H9 (cell line): ENCODE data around the gene TMEM86A. TPM values are rescaled to one million over a fixed set of nuclear protein-coding genes. Genes with fewer than 3 reads are reported as not detected.
"Not testable (repeated sequence)": the region's sequence is repeated elsewhere in the genome, so short reads cannot be mapped to it uniquely, and the experiment has no call there.

ENCODE experiments used
- DNase-seq: peaks from one replicate; pipeline ENCODE4 v3.0.0-alpha.2; 2017
- H2AFZ ChIP-seq: one replicate; pipeline ENCODE4 v1.6.1; 2013; ENCODE audit warnings: mild to moderate bottlenecking, low read length, control low read depth, moderate library complexity
- H2AK5ac ChIP-seq: 2 replicates; pipeline ENCODE4 v1.6.1; 2013; ENCODE audit warnings: low read length, control low read depth, mixed read lengths; ENCODE audit not compliant: insufficient read length
- H2BK120ac ChIP-seq: one replicate; pipeline ENCODE4 v1.6.1; 2013; ENCODE audit warnings: low read depth, mild to moderate bottlenecking, low read length, control low read depth, inconsistent platforms; ENCODE audit not compliant: poor library complexity, severe bottlenecking
- H2BK12ac ChIP-seq: 2 replicates; pipeline ENCODE4 v1.6.1; 2013; ENCODE audit warnings: low read length, control low read depth, mixed read lengths, low read depth; ENCODE audit not compliant: insufficient read length
- H2BK15ac ChIP-seq: 2 replicates; pipeline ENCODE4 v1.6.1; 2013; ENCODE audit warnings: low read depth, low read length, control low read depth
- H2BK20ac ChIP-seq: one replicate; pipeline ENCODE4 v1.6.1; 2013; ENCODE audit warnings: low read depth, mild to moderate bottlenecking, low read length, control low read depth, inconsistent platforms; ENCODE audit not compliant: poor library complexity, severe bottlenecking
- H2BK5ac ChIP-seq: 2 replicates; pipeline ENCODE4 v1.6.1; 2013; ENCODE audit warnings: low read length, control low read depth, mixed read lengths; ENCODE audit not compliant: insufficient read length
- H3K14ac ChIP-seq: 2 replicates; pipeline ENCODE4 v1.6.1; 2013; ENCODE audit warnings: low read length, control low read depth; ENCODE audit not compliant: insufficient read depth
- H3K18ac ChIP-seq: 2 replicates; pipeline ENCODE4 v1.6.1; 2013; ENCODE audit warnings: low read depth, mild to moderate bottlenecking, mixed read lengths, low read length, control low read depth; ENCODE audit not compliant: insufficient read length
- H3K23ac ChIP-seq: 2 replicates; pipeline ENCODE4 v1.6.1; 2013; ENCODE audit warnings: low read length, control low read depth, mixed read lengths, low read depth; ENCODE audit not compliant: insufficient read length
- H3K23me2 ChIP-seq: 2 replicates; pipeline ENCODE4 v1.6.1; 2013; ENCODE audit warnings: low read depth, mild to moderate bottlenecking, mixed read lengths, low read length, control low read depth; ENCODE audit not compliant: insufficient read length, poor library complexity, severe bottlenecking
- H3K27ac ChIP-seq: 2 replicates; pipeline ENCODE4 v1.5.1; 2013; ENCODE audit warnings: low read length, control low read depth, mixed read lengths, low read depth; ENCODE audit not compliant: insufficient read length
- H3K27me3 ChIP-seq: 2 replicates; pipeline ENCODE4 v1.6.1; 2013; ENCODE audit warnings: low read length, control low read depth, inconsistent platforms; ENCODE audit not compliant: insufficient read depth
- H3K4ac ChIP-seq: 2 replicates; pipeline ENCODE4 v1.6.1; 2013; ENCODE audit warnings: low read depth, mild to moderate bottlenecking, control low read depth, inconsistent platforms, low read length, moderate library complexity
- H3K4me1 ChIP-seq: 2 replicates; pipeline ENCODE4 v1.6.1; 2013; ENCODE audit warnings: low read length, control low read depth, inconsistent platforms; ENCODE audit not compliant: insufficient read depth
- H3K4me2 ChIP-seq: 2 replicates; pipeline ENCODE4 v1.6.1; 2013; ENCODE audit warnings: low read length, control low read depth, mixed read lengths; ENCODE audit not compliant: insufficient read length, insufficient read depth
- H3K56ac ChIP-seq: 2 replicates; pipeline ENCODE4 v1.6.1; 2013; ENCODE audit warnings: low read depth, mild to moderate bottlenecking, mixed read lengths, low read length, control low read depth; ENCODE audit not compliant: insufficient read length
- H3K79me1 ChIP-seq: 2 replicates; pipeline ENCODE4 v1.6.1; 2013; ENCODE audit warnings: low read depth, mild to moderate bottlenecking, moderate library complexity, low read length, control low read depth, inconsistent platforms; ENCODE audit not compliant: insufficient read depth, poor library complexity, severe bottlenecking
- H3K79me2 ChIP-seq: 2 replicates; pipeline ENCODE4 v1.6.1; 2013; ENCODE audit warnings: low read length, control low read depth, inconsistent platforms; ENCODE audit not compliant: insufficient read depth
- H3K9ac ChIP-seq: 2 replicates; pipeline ENCODE4 v1.6.1; 2013; ENCODE audit warnings: low read length, control low read depth, mixed read lengths; ENCODE audit not compliant: insufficient read length; ENCODE audit errors: extremely low read depth
- H3K9me3 ChIP-seq: one replicate; pipeline ENCODE4 v1.6.1; 2013; ENCODE audit warnings: low read depth, low read length, inconsistent platforms; ENCODE audit not compliant: control insufficient read depth
- H3T11ph ChIP-seq: one replicate; pipeline ENCODE4 v1.6.1; 2013; ENCODE audit warnings: mild to moderate bottlenecking, low read length, control low read depth, inconsistent platforms
- H4K20me1 ChIP-seq: one replicate; pipeline ENCODE4 v1.6.1; 2013; ENCODE audit not compliant: control insufficient read depth, insufficient read length, insufficient read depth
- H4K5ac ChIP-seq: 2 replicates; pipeline ENCODE4 v1.6.1; 2013; ENCODE audit warnings: low read depth, mild to moderate bottlenecking, mixed read lengths, low read length, control low read depth; ENCODE audit not compliant: insufficient read length
- H4K8ac ChIP-seq: replicated peaks from 2 replicates; pipeline ENCODE4 v1.6.1; 2013; ENCODE audit warnings: low read length, control low read depth, mixed read lengths, low read depth; ENCODE audit not compliant: insufficient read length
- H4K91ac ChIP-seq: 2 replicates; pipeline ENCODE4 v1.6.1; 2013; ENCODE audit warnings: low read depth, mild to moderate bottlenecking, moderate library complexity, mixed read lengths, low read length, control low read depth; ENCODE audit not compliant: insufficient read length
- H3K27ac Mint-ChIP-seq, 3 experiments: 2 replicates in 2 of 3; 3 replicates in 1 of 3; pipeline ENCODE4 v1.8.0; 2020 to 2021; ENCODE audit warnings: mixed read lengths in 3 of 3, mild to moderate bottlenecking in 1 of 3, moderate library complexity in 1 of 3
- H3K27me3 Mint-ChIP-seq: 2 replicates; pipeline ENCODE4 v1.8.0; 2021; ENCODE audit warnings: low read depth, mild to moderate bottlenecking, moderate library complexity, mixed read lengths
- H3K36me3 Mint-ChIP-seq, 3 experiments: 2 replicates in 2 of 3; 3 replicates in 1 of 3; pipeline ENCODE4 v1.8.0; 2020 to 2021; ENCODE audit warnings: low read depth in 3 of 3, mixed read lengths in 3 of 3; ENCODE audit not compliant: insufficient read depth in 1 of 3
- H3K4me1 Mint-ChIP-seq, 2 experiments: 2 replicates each; pipeline ENCODE4 v1.8.0; 2020; ENCODE audit warnings: mixed read lengths in 2 of 2
- H3K4me3 Mint-ChIP-seq, 2 experiments: 2 replicates in 1 of 2; 3 replicates in 1 of 2; pipeline ENCODE4 v1.8.0; 2020 to 2021; ENCODE audit warnings: mild to moderate bottlenecking in 2 of 2, mixed read lengths in 2 of 2, moderate library complexity in 1 of 2
- H3K9me3 Mint-ChIP-seq, 2 experiments: 2 replicates in 1 of 2; 3 replicates in 1 of 2; pipeline ENCODE4 v1.8.0; 2020; ENCODE audit warnings: mild to moderate bottlenecking in 2 of 2, mixed read lengths in 2 of 2, moderate library complexity in 1 of 2
- CTCF ChIP-seq: fragments of 200-600 bp; sonication (generic); conservative IDR thresholded peaks from 3 replicates; pipeline ENCODE4 v1.8.0; 2021; ENCODE audit warnings: antibody characterized with exemption, mild to moderate bottlenecking
- WGBS: extraction: QIAGEN DNeasy Blood & Tissue Kit; methylation state at CpG from one replicate; pipeline ENCODE4 v1.1.7; 2013; ENCODE audit warnings: missing lambda C conversion rate, low lambda C conversion rate, mixed read lengths; ENCODE audit not compliant: insufficient read length; ENCODE audit errors: extremely low coverage; 5-methylcytosine and 5-hydroxymethylcytosine counted together
- total RNA-seq: library from RNA; stranded (reverse); gene quantifications from 2 replicates; pipeline ENCODE4 v1.2.1, GENCODE V29; 2021

TMEM86A gene
- total RNA-seq, 1 experiment from 2014 or later: 2.3 TPM

GRCh38 chr11:18671246-18671645, 27.3 kb upstream of the TMEM86A start:
- Mint-ChIP-seq H3K4me3 (no peak overlapping the region), H3K4me1 (peaks cover 14 to 15% of the 10 kb centered on the region in 2 experiments), H3K27ac (peak overlapping the region in 1 of 3 experiments; percentile 62; a peak in 1 of 7 replicates), H3K27me3 (no peaks in the 10 kb centered on the region; the same call in 1 of the 2 replicates), H3K9me3 (no peaks in the 10 kb centered on the region), H3K36me3 (no peaks in the 10 kb centered on the region)
- no peak overlapping the region for H2BK12ac ChIP-seq
- H3K56ac ChIP-seq: no peak overlapping the region
- no peak overlapping the region for H3K4ac ChIP-seq
- DNase-seq: no peak
- no peaks in the 10 kb centered on the region for H3K4me1 ChIP-seq
- no peak overlapping the region for H4K5ac ChIP-seq
- H4K20me1 ChIP-seq: no peaks in the 10 kb centered on the region
- no peak overlapping the region for H2BK120ac ChIP-seq
- H3K23me2 ChIP-seq: no peaks in the 10 kb centered on the region
- H3K9ac ChIP-seq: no peak overlapping the region
- no CpG with 5 or more reads among the region's 2 CpGs for WGBS
- H2BK5ac ChIP-seq: no peak overlapping the region
- no peak for TF ChIP-seq CTCF
- no peak overlapping the region for H2BK20ac ChIP-seq
- no peaks in the 10 kb centered on the region for H3K9me3 ChIP-seq
- H4K8ac ChIP-seq: no peak overlapping the region
- H3K27me3 ChIP-seq: no peaks in the 10 kb centered on the region
- H4K91ac ChIP-seq: no peak overlapping the region
- no peak overlapping the region for H3T11ph ChIP-seq
- no peak overlapping the region for H2BK15ac ChIP-seq
- no peaks in the 10 kb centered on the region for H3K79me2 ChIP-seq
- H2AK5ac ChIP-seq: no peak overlapping the region
- no peak overlapping the region for H3K18ac ChIP-seq
- no peaks in the 10 kb centered on the region for H3K79me1 ChIP-seq
- H3K23ac ChIP-seq: no peak overlapping the region
- H3K14ac ChIP-seq: no peak overlapping the region
- H3K27ac ChIP-seq: no peak overlapping the region
- H3K4me2 ChIP-seq: no peak overlapping the region
- no peak overlapping the region for H2AFZ ChIP-seq

DNA sequence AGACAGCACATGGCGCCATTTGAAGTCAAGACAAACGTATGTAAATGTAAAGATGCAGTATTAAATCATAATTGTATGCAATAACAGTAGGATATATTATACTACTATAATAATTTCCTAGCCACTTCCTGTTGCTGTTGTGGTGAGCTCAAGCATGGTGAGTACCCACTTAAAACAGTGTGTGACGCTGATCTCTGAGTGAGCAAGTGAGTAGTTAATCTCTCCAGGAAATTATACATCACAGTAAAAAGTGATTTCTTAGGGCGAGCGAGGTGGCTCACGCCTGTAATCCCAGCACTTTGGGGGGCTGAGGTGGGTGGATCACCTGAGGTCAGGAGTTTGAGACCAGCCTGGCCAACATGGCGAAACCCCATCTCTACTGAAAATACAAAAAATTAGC, 26.4 kb upstream of the TMEM86A start:
- WGBS: no CpG with 5 or more reads among the region's 7 CpGs
- not testable (repeated sequence) for H3K4me3 Mint-ChIP-seq, H3K4ac ChIP-seq

More for the DNA sequence above, 26.4 kb upstream of the TMEM86A start:
- not testable (repeated sequence) for H3K79me1 ChIP-seq, H3K9me3 ChIP-seq, H3K79me2 ChIP-seq, H3K27me3 ChIP-seq, H3K9ac ChIP-seq, H2AK5ac ChIP-seq, H2BK15ac ChIP-seq, H3K27me3 Mint-ChIP-seq, H2BK5ac ChIP-seq, H4K5ac ChIP-seq, H4K20me1 ChIP-seq, H3K9me3 Mint-ChIP-seq, H3K27ac Mint-ChIP-seq, H3K4me2 ChIP-seq, DNase-seq, H2BK20ac ChIP-seq, H3K56ac ChIP-seq, H3K18ac ChIP-seq, H2BK120ac ChIP-seq, H3T11ph ChIP-seq, H4K8ac ChIP-seq, H4K91ac ChIP-seq, H3K27ac ChIP-seq, H3K36me3 Mint-ChIP-seq, H3K4me1 ChIP-seq, H3K23ac ChIP-seq, H2AFZ ChIP-seq, H3K23me2 ChIP-seq, H2BK12ac ChIP-seq, H3K14ac ChIP-seq
- H3K4me1 Mint-ChIP-seq: peaks cover 14 to 15% of the 10 kb centered on the region in 2 experiments
